ENCODE results near the gene EDAR.

DNA sequence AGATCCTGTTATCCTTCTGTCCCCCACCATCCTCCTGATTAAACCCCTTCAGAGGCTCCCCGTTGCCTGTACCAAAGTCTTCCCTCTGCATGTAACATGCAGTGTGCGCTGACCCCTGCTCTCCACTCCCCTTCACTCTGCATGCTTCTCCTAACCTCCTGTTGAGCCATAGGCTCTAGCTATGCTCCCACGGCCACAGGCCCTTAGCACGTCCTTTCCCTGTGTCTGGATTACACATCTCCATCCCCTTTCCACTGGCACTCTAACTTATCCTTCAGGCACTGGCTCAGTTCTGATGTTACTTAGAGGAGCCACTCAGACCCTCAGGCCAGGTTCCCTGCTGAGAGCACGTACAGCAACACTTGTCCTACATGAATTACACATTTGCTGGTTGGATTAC lies 29.4 kb upstream of the EDAR start:
- TF ChIP-seq, protein P1, sequence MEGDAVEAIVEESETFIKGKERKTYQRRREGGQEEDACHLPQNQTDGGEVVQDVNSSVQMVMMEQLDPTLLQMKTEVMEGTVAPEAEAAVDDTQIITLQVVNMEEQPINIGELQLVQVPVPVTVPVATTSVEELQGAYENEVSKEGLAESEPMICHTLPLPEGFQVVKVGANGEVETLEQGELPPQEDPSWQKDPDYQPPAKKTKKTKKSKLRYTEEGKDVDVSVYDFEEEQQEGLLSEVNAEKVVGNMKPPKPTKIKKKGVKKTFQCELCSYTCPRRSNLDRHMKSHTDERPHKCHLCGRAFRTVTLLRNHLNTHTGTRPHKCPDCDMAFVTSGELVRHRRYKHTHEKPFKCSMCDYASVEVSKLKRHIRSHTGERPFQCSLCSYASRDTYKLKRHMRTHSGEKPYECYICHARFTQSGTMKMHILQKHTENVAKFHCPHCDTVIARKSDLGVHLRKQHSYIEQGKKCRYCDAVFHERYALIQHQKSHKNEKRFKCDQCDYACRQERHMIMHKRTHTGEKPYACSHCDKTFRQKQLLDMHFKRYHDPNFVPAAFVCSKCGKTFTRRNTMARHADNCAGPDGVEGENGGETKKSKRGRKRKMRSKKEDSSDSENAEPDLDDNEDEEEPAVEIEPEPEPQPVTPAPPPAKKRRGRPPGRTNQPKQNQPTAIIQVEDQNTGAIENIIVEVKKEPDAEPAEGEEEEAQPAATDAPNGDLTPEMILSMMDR (IDR thresholded peaks at IDR 0.05), result no peak
- TF ChIP-seq POLR2A (IDR thresholded peaks at IDR 0.05), result no peak

Measured in upper lobe of left lung (tissue), 4 donors.